ENCODE results near the gene MAPK12.

GRCh38 chr22:50282361-50283155 lies 21.1 kb upstream of the MAPK12 start:
- TF ChIP-seq CTCF (IDR thresholded peaks at IDR 0.05) (no peak), POLR2A (IDR thresholded peaks at IDR 0.05) (no peak)

All from thyroid gland (tissue), 4 donors.